ENCODE measurements around the gene CEBPG. TPM values are rescaled to one million over a fixed set of nuclear protein-coding genes. Genes with fewer than 3 reads are reported as not detected.

Gene CEBPG
- total RNA-seq, 1 experiment from 2014 or later = 51.1 TPM

DNA sequence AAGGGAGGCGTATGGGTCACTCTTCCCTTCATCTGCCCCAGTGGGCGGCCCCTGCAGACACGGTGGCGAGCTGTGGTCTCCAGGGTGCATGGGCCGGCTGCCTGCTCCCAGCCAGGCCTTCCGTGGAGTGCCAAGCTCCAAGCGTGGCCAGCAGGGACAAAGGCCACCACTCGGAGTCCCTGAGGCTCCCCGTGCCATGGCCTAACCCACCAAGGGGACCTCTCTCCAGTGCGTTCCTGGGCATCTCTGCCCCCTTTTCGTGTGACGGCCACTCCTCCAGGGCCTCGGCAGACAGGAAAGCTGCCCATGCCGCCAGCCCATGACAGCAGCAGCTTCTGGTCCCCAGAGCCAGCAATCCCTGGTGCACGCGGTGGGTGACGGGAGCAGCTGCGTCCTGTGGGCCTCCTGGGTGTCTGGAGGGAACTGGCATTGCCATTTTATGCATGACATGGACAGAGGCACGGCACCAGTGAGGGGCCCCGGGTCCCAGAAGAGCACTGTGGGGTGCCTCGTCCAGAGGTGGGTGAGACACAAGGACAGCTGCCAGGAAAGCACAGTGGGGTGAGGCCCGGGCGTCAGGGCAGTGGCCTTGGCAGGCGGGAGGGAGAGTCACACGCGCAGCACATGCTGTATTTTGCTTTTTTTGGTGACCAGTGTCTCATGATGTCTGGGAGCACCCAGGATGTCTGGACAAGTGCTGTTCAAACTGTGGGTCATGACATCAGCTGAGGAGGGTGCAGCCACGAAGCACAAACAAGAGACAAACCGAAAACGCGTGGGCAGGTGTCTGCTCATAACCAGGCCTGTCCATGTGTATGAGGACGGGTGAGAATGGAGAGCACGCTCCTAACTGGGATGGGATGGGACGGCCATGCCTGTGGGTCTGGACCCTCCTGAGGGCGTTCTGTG is 32.3 kb downstream of the CEBPG start:
- POLR2A ChIA-PET = no interaction called here
- no peak overlapping the region for H3K27ac ChIP-seq (ENCODE audit: low read depth, low read length)
- RAD21 ChIA-PET (ENCODE audit: low non-redundant PET in 1 of 2, low total read pairs in 2 of 2, uncharacterized antibody in 2 of 2, unreplicated experiment in 2 of 2) = interaction anchor here (0.7 to 1.3 kb wide), 2 partner anchors 170 kb away, joined by 3 to 8 read pairs; no protein-coding TSS in a partner anchor
- intact Hi-C loops (cut with micrococcal nuclease) = loop anchor here (1.0 to 10.0 kb wide), 2 partner anchors 165 to 261 kb away; no protein-coding TSS in a partner anchor
- H3K9me2 ChIP-seq (ENCODE audit: insufficient read depth) = no peaks in the 10 kb centered on the region
- no peak overlapping the region for H3K4me2 ChIP-seq (ENCODE audit: low read length)
- H4K20me1 ChIP-seq (ENCODE audit: insufficient read depth) = no peaks in the 10 kb centered on the region
- no peaks in the 10 kb centered on the region for H3K9me3 ChIP-seq (ENCODE audit: control insufficient read depth in 1 of 2, insufficient read depth in 1 of 2, low read depth in 1 of 2, low read length in 2 of 2)
- H3K27me3 ChIP-seq (ENCODE audit: insufficient read depth, low read length) = no peaks in the 10 kb centered on the region
- DNase-seq (ENCODE audit: low read depth, low spot score) (no peak), ATAC-seq (no peak)
- BruUV-seq (replicated peaks) = no TSS peak
- no peaks in the 10 kb centered on the region for H3K79me2 ChIP-seq (ENCODE audit: insufficient read depth, low read length)
- no peak for TF ChIP-seq EGR1 (IDR thresholded peaks at IDR 0.05; ENCODE audit: low read depth)
- TF ChIP-seq ZFX (IDR thresholded peaks at IDR 0.05) = no peak
- no peak for TF ChIP-seq FOSL1 (IDR thresholded peaks at IDR 0.05; ENCODE audit: low read depth)
- TF ChIP-seq CEBPB (IDR thresholded peaks at IDR 0.05; ENCODE audit: low read depth) = no peak
- TF ChIP-seq EZH2 (IDR thresholded peaks at IDR 0.05) = no peak
- TF ChIP-seq SIN3A (IDR thresholded peaks at IDR 0.05; ENCODE audit: low read depth) = no peak
- TF ChIP-seq POLR2AphosphoS5 (IDR thresholded peaks at IDR 0.05; ENCODE audit: low read depth, low read length) = no peak
- no peak for TF ChIP-seq JUND (IDR thresholded peaks at IDR 0.05)
- TF ChIP-seq, protein P1, sequence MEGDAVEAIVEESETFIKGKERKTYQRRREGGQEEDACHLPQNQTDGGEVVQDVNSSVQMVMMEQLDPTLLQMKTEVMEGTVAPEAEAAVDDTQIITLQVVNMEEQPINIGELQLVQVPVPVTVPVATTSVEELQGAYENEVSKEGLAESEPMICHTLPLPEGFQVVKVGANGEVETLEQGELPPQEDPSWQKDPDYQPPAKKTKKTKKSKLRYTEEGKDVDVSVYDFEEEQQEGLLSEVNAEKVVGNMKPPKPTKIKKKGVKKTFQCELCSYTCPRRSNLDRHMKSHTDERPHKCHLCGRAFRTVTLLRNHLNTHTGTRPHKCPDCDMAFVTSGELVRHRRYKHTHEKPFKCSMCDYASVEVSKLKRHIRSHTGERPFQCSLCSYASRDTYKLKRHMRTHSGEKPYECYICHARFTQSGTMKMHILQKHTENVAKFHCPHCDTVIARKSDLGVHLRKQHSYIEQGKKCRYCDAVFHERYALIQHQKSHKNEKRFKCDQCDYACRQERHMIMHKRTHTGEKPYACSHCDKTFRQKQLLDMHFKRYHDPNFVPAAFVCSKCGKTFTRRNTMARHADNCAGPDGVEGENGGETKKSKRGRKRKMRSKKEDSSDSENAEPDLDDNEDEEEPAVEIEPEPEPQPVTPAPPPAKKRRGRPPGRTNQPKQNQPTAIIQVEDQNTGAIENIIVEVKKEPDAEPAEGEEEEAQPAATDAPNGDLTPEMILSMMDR (IDR thresholded peaks at IDR 0.05 in 2 of 3, conservative IDR thresholded peaks at IDR 0.05 in 1 of 3; ENCODE audit: borderline replicate concordance in 1 of 3, insufficient read depth in 1 of 3, low read depth in 2 of 3, low read length in 2 of 3) = no peak
- no peak for TF ChIP-seq SRF (IDR thresholded peaks at IDR 0.05; ENCODE audit: low read depth)
- no peak for TF ChIP-seq MAX (IDR thresholded peaks at IDR 0.05)
- no peak for TF ChIP-seq SP1 (IDR thresholded peaks at IDR 0.05; ENCODE audit: low read depth)
- no peak overlapping the region for H2AFZ ChIP-seq (ENCODE audit: low read depth, low read length, poor library complexity, severe bottlenecking)
- H3K4me3 ChIP-seq (replicated peaks in 1 of 2; ENCODE audit: low read depth in 1 of 2, low read length in 2 of 2) = no peak overlapping the region
- no peak overlapping the region for H3K9ac ChIP-seq (ENCODE audit: low read length)
- H3K36me3 ChIP-seq (ENCODE audit: control insufficient read depth in 1 of 2, insufficient read depth in 2 of 2, low read length in 2 of 2) = no peaks in the 10 kb centered on the region
- H3K4me1 ChIP-seq (ENCODE audit: control insufficient read depth in 1 of 2, insufficient read depth in 2 of 2, low read length in 2 of 2) = no peaks in the 10 kb centered on the region
- CTCF ChIA-PET = interaction anchor here (1.3 to 2.4 kb wide), 14 partner anchors 8 to 279 kb away, joined by 3 to 20 read pairs (median 6); partner anchors contain the start of gene CEBPA
